Adipocyte (in vitro differentiated cells): ENCODE data around the gene ERMN.

Experiments
- DNase-seq: peaks from one replicate; pipeline ENCODE4 v3.0.0-alpha.2; 2015; ENCODE audit warnings: low read depth
- H3K27me3 ChIP-seq: replicated peaks from 2 replicates; pipeline ENCODE4 v1.7.0; 2013; ENCODE audit warnings: mild to moderate bottlenecking, low read length, moderate library complexity; ENCODE audit not compliant: control insufficient read depth, insufficient read depth
- H3K36me3 ChIP-seq: 2 replicates; pipeline ENCODE4 v1.7.0; 2013; ENCODE audit warnings: low read length, mild to moderate bottlenecking, moderate library complexity; ENCODE audit not compliant: control insufficient read depth, insufficient read depth, severe bottlenecking
- H3K4me1 ChIP-seq: 2 replicates; pipeline ENCODE4 v1.7.0; 2013; ENCODE audit warnings: mild to moderate bottlenecking, low read length, moderate library complexity; ENCODE audit not compliant: control insufficient read depth, insufficient read depth
- H3K4me3 ChIP-seq: 2 replicates; pipeline ENCODE4 v1.7.0; 2013; ENCODE audit warnings: mild to moderate bottlenecking, low read length, moderate library complexity
- H3K9ac ChIP-seq: 2 replicates; pipeline ENCODE4 v1.7.0; 2013; ENCODE audit warnings: mild to moderate bottlenecking, low read length, moderate library complexity
- H3K9me3 ChIP-seq: 2 replicates; pipeline ENCODE4 v1.7.0; 2013; ENCODE audit warnings: mild to moderate bottlenecking, low read length, moderate library complexity; ENCODE audit not compliant: control insufficient read depth

ERMN gene

GRCh38 chr2:157311706-157312105, 13.9 kb downstream of the ERMN start:
- no peaks in the 10 kb centered on the region for H3K27me3 ChIP-seq
- H3K4me1 ChIP-seq, result peaks cover 14% of the 10 kb centered on the region
- H3K9ac ChIP-seq, result no peak overlapping the region
- H3K36me3 ChIP-seq, result no peaks in the 10 kb centered on the region
- H3K9me3 ChIP-seq, result no peaks in the 10 kb centered on the region
- no peak overlapping the region for H3K4me3 ChIP-seq
- DNase-seq, result no peak

DNA sequence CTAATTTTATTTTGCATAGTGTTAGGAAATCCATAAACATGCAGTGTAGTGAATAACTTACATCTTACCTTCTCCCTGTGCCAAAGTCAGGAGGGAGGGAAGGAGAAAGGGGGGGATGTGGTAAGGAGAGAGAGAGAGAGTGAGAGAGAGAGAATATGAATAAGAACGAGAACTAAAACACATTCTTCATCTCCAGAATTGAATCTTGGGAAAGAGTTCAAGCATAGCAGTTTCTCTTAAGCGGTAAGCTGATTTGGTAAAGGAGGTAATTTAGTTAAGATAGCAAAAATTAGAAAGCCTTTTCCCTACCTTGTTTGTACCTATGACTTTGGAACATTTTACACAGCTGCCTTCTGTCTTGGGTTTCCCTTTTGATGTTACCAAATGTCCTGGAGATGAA, 15.7 kb downstream of the ERMN start:
- DNase-seq, result no peak

DNA sequence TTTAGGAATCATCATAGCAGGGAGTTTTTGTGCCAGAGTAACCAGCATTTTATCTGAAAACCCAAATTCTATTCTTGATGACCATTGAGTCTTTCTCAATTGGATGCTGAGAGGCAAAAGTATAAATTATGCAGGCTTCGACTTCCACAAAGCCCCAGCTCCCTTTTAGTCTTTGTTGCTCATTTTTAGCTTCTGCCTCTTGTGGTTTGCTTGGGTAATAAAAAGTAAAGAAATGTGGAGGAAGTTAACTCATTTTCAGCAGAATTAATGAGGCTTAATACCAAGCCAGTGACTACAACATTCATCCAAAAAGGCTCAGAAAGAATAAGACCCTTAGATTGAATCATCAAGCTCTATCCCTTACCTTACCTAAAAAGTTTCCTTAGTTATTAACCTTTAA, 18.6 kb downstream of the ERMN start:
- H3K36me3 ChIP-seq, result no peaks in the 10 kb centered on the region
- DNase-seq, result no peak
- H3K4me1 ChIP-seq, result peaks cover 13% of the 10 kb centered on the region
- no peaks in the 10 kb centered on the region for H3K27me3 ChIP-seq
- H3K9me3 ChIP-seq, result no peaks in the 10 kb centered on the region
- no peak overlapping the region for H3K4me3 ChIP-seq
- no peak overlapping the region for H3K9ac ChIP-seq

More for the DNA sequence above, 15.7 kb downstream of the ERMN start:
- H3K36me3 ChIP-seq, result no peaks in the 10 kb centered on the region
- H3K9me3 ChIP-seq, result no peaks in the 10 kb centered on the region
- peaks cover 24% of the 10 kb centered on the region for H3K4me1 ChIP-seq
- H3K27me3 ChIP-seq, result no peaks in the 10 kb centered on the region
- H3K9ac ChIP-seq, result no peak overlapping the region
- H3K4me3 ChIP-seq, result no peak overlapping the region

GRCh38 chr2:157305723-157306110, 19.9 kb downstream of the ERMN start:
- Histone ChIP-seq H3K4me1 (peaks cover 12% of the 10 kb centered on the region), H3K4me3 (no peak overlapping the region), H3K36me3 (no peaks in the 10 kb centered on the region)

DNA sequence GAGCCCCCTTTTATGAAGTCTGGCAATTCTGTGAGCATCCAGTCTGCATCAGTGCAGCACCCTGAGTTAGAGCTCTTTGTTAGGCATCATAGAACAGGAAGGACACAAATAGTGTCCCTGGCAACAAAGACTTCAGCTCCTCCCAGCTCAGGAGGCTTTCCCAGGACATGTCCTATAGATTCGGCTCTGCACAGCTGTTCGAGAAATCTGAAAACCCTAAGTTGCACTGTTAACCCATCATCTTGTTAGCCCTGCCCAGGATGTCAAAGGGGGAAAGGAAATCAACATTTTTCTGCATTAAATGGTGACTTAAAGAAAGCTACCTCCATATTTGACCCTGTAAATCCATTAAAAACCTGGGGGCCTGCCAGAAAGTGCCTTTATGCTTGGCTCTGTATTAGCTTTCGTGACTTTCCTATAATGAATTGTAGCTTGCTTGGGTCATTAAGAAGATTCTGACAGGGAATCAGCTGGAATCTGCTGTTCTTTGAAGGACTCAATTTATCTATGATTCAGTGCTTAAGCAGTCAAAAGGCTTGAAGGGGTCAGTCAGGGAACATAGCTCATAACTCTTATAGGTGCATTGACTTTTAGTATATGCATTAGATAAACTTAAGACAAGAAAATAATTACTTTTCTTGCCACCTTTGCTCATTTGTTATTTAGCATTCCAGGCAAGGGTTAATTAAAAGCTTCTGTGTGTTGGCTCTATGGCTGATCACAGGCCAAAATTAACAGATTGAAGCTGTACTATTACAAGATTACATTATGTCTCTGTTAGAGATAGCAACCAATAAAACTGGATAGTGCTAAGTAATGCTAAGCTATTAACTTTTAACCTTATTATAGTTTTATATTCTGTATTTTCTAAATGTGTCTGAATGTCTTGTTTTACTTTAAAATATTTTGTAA, 20.6 kb downstream of the ERMN start:
- no peaks in the 10 kb centered on the region for H3K9me3 ChIP-seq
- H3K4me3 ChIP-seq, result no peak overlapping the region
- no peak overlapping the region for H3K9ac ChIP-seq
- peaks cover 12% of the 10 kb centered on the region for H3K4me1 ChIP-seq
- peak; percentile 38 for DNase-seq
- no peaks in the 10 kb centered on the region for H3K27me3 ChIP-seq
- H3K36me3 ChIP-seq, result no peaks in the 10 kb centered on the region

More at GRCh38 chr2:157305723-157306110, 19.9 kb downstream of the ERMN start:
- H3K27me3 ChIP-seq, result no peaks in the 10 kb centered on the region
- DNase-seq, result no peak
- no peak overlapping the region for H3K9ac ChIP-seq
- no peaks in the 10 kb centered on the region for H3K9me3 ChIP-seq

GRCh38 chr2:157303612-157304011, 22.0 kb downstream of the ERMN start:
- H3K36me3 ChIP-seq, result no peaks in the 10 kb centered on the region
- DNase-seq, result no peak
- H3K4me1 ChIP-seq, result peaks cover 12% of the 10 kb centered on the region
- H3K9me3 ChIP-seq, result no peaks in the 10 kb centered on the region
- H3K27me3 ChIP-seq, result no peaks in the 10 kb centered on the region
- no peak overlapping the region for H3K4me3 ChIP-seq
- no peak overlapping the region for H3K9ac ChIP-seq

- Histone ChIP-seq H3K4me1 (peaks cover 12% of the 10 kb centered on the region), H3K4me3 (no peak overlapping the region), H3K9ac (no peak overlapping the region), H3K9me3 (no peaks in the 10 kb centered on the region), H3K36me3 (no peaks in the 10 kb centered on the region), H3K27me3 (no peaks in the 10 kb centered on the region)
- peak; percentile 92 for DNase-seq
These were observed 23.0 kb downstream of the ERMN start for GRCh38 chr2:157302492-157303099.

DNA sequence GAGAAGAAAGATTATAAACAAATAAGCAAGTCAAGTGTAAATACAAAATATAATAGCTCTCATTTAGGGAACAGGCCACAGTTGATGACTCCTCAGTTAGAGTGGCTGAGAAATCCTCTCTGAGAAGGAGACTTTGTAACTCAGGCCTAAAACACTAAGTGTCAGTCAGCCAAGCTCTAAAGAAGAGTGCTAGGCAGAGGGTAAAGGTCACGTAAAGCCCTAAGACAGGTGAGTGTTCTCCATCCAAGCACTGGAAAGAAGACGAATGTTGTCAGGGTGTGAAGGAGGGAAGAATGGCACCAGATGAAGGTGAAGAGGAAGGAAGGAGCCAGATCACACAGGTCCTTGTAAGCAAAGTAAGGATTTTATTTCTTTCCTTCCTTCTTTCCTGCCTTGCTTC, 24.3 kb downstream of the ERMN start:
- H3K4me3 ChIP-seq, result no peak overlapping the region
- H3K4me1 ChIP-seq, result peaks cover 12% of the 10 kb centered on the region
- H3K36me3 ChIP-seq, result no peaks in the 10 kb centered on the region
- H3K9me3 ChIP-seq, result no peaks in the 10 kb centered on the region
- H3K9ac ChIP-seq, result no peak overlapping the region
- H3K27me3 ChIP-seq, result no peaks in the 10 kb centered on the region
- no peak for DNase-seq

- no peak for DNase-seq
These were observed 28.7 kb downstream of the ERMN start for GRCh38 chr2:157296958-157297357.

DNA sequence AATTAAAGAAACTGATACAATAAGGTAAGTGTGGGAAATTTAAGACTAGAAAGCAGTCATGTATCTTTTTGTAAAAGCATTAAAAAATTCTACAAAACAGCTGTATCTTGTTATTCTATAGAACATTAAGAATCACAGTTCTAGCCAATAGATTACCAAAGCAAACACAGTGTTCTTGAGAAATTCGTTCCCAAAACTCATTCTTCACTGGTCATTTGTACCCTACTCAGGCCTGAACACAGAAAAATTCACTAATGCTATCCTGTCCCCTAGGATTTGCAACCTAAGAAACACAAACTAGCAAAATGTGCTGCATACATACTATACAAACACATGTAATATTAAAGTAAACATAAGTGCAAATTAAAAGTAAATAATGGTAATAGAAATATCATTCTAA, 29.1 kb downstream of the ERMN start:
- peak; percentile 24 for DNase-seq
- no peaks in the 10 kb centered on the region for H3K4me1 ChIP-seq
- H3K27me3 ChIP-seq, result no peaks in the 10 kb centered on the region
- no peak overlapping the region for H3K4me3 ChIP-seq
- no peak overlapping the region for H3K9ac ChIP-seq
- H3K36me3 ChIP-seq, result no peaks in the 10 kb centered on the region
- no peaks in the 10 kb centered on the region for H3K9me3 ChIP-seq

More at GRCh38 chr2:157296958-157297357, 28.7 kb downstream of the ERMN start:
- H3K9ac ChIP-seq, result no peak overlapping the region
- H3K27me3 ChIP-seq, result no peaks in the 10 kb centered on the region
- no peaks in the 10 kb centered on the region for H3K4me1 ChIP-seq
- H3K9me3 ChIP-seq, result no peaks in the 10 kb centered on the region
- no peak overlapping the region for H3K4me3 ChIP-seq
- H3K36me3 ChIP-seq, result no peaks in the 10 kb centered on the region

DNA sequence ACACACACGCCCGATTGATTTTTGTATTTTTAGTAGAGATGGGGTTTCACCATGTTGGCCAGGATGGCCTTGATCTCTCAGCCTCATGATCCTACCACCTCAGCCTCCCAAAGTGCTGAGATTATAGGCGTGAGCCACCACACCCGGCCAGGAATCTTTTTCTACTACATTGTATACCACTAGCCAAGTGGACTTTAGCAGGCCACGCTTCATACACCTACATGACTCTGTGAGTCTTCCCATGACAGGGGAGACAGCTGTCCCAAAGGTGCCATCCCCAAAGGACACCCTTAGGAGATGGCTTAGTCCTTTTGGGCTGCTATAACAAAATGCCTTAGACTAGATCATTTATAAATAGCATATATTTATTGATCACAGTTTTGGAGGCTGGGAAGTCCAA, 32.8 kb downstream of the ERMN start:
- DNase-seq, result no peak

More for the DNA sequence above, 32.8 kb downstream of the ERMN start:
- Histone ChIP-seq H3K4me1 (no peaks in the 10 kb centered on the region), H3K27me3 (no peaks in the 10 kb centered on the region), H3K36me3 (no peaks in the 10 kb centered on the region), H3K4me3 (no peak overlapping the region), H3K9ac (no peak overlapping the region), H3K9me3 (no peaks in the 10 kb centered on the region)
